ENCODE data around the gene ITGA8. TPM values are rescaled to one million over a fixed set of nuclear protein-coding genes. Genes with fewer than 3 reads are reported as not detected.

Gene ITGA8
- total RNA-seq, 1 donor from 2014 or later = 4.5 TPM

- intact Hi-C loops (cut with DNase I) = no loop called here
- DNase-seq (ENCODE audit: low spot score) (no peak), ATAC-seq (no peak)
Measured at GRCh38 chr10:15630353-15630752, 89.4 kb downstream of the ITGA8 start.

- no peak for DNase-seq (ENCODE audit: low spot score)
- ATAC-seq = no peak
- intact Hi-C loops (cut with DNase I) = no loop called here
Measured at GRCh38 chr10:15627617-15628196, 92.0 kb downstream of the ITGA8 start.

DNA sequence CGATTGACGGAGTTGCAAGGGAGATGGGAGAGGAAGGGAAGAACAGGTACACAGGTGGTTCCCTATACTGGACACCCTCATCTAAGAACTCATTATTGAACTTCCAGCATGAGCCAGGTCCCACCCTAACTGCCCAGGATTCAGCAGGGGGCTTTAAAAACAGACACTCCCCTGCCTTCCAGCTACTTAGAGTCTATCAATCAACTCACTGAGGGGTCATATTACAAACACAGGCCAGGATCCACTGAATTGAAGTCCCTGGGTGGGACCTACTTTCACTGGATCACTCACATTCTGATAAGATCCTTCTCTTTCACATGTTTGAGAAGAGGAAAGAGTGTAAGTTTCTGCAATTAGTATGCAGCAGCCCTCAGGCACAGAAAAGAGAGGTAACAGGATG, 92.8 kb downstream of the ITGA8 start:
- ATAC-seq (no peak), DNase-seq (ENCODE audit: low spot score) (no peak)
- intact Hi-C loops (cut with DNase I) = no loop called here

DNA sequence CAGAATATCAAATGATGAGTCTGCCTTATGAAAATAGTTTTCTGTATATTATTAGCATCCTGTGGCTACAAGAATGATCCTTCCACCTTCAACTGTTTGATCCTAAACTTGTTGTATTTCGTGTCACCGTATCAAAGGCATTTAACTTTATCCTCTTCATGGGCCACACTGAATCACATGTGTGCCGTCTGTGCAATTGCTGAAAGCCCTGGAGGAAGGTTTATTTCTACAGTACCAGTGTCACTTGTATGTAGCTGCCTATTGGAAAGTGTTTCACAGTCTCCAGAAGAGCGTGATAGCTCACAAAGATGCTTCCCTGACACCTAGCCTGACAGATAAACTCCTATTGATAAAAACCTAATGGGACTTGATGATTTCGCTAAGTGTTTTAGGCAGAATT, 94.5 kb downstream of the ITGA8 start:
- ATAC-seq (peak; percentile 76), DNase-seq (ENCODE audit: low spot score) (no peak)
- intact Hi-C loops (cut with DNase I) = no loop called here

GRCh38 chr10:15624401-15625196, 95.1 kb downstream of the ITGA8 start:
- intact Hi-C loops (cut with DNase I) = no loop called here
- DNase-seq (ENCODE audit: low spot score) = no peak
- peak; percentile 85 for ATAC-seq

DNA sequence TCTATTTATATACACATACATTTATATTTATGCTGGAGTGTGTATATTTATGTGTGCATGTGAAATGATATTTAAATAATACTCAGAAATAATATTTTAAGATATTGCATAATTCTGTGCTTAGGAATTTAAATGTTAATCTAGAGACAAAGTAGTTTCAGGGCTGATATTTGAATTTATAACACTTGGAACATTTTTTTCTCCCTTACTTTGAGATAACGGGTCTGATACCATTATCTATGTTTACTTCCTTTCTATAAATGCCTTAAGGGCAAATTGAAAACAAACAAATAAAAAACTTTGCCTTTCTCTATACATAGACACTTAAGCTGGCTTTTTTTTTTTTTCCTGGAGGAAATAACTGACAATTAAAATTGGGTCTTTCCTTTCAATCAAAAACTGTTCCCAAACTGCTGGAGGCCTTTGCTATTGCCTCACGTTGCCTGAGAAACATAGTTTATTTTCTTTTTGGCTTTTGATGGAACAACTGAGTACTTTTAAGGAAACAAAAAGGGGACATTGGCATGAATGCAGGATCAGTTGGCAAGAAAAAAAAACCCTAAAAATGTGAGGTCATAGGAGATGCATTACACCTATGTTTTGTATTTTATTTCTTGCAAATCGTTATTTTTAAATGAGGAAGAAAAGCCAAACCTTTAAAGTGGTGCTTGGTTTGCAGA, 98.7 kb downstream of the ITGA8 start:
- no peak for DNase-seq (ENCODE audit: low spot score)
- intact Hi-C loops (cut with DNase I) = no loop called here
- no peak for ATAC-seq

- ATAC-seq (no peak), DNase-seq (ENCODE audit: low spot score) (no peak)
- intact Hi-C loops (cut with DNase I) = no loop called here
Measured at GRCh38 chr10:15620337-15620736, 99.4 kb downstream of the ITGA8 start.

- ATAC-seq (no peak), DNase-seq (ENCODE audit: low spot score) (no peak)
- intact Hi-C loops (cut with DNase I) = no loop called here
Measured at GRCh38 chr10:15609246-15609645, 110.5 kb downstream of the ITGA8 start.

DNA sequence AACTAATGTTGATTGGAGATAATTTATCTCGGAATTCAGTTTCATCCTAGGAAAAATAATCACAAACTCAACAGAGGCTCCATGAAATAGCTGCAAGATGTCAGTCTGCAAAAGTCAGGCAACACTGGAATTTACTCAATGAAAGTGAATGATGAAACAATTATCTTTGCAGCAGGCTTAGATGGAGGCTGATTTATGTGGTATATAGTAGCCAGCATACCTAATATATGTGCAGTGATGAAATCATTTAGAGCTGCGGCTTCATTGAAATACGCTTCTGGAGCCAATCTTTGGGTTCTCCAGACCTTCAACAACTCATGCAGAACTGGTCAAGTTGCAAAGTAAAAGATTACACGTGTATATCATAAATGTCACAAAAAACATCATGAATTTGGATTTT, 113.3 kb downstream of the ITGA8 start:
- DNase-seq (ENCODE audit: low spot score) (no peak), ATAC-seq (no peak)
- intact Hi-C loops (cut with DNase I) = no loop called here

DNA sequence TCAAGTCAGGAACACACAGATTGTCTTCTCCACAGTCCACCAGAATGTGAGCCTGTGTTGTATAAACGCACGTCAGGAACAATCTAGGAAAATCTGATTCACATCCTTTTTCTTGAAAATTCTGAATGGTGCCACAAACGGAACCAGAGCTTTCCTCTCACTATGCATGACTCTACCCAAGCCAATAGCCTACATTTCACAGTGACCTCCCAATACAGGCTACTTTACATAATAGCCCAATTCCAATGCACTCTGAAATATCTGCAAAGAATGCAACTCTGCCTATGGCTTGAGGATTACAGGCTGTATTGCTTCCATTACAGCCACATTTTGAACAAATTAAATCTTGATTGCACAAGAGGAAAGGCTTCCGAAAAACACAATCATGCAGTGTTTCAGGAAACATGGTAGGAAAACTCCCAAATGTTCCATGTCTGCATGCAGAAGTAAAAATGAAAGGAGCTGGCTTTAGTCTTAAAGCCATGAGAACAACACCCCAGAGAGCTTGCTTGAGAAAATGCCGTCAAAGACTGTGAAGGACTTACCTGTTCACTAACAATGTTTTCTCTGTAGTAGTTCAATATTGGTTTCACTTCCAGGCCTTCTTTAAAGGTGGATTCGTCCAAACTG, 113.9 kb downstream of the ITGA8 start:
- DNase-seq (ENCODE audit: low spot score) (no peak), ATAC-seq (peak; percentile 35)
- intact Hi-C loops (cut with DNase I) = no loop called here

- no peak for DNase-seq (ENCODE audit: low spot score)
- no peak for ATAC-seq
- intact Hi-C loops (cut with DNase I) = no loop called here
Measured at GRCh38 chr10:15603446-15604011, 116.2 kb downstream of the ITGA8 start.

- DNase-seq (ENCODE audit: low spot score) (no peak), ATAC-seq (peak; percentile 90)
- intact Hi-C loops (cut with DNase I) = no loop called here
Measured at GRCh38 chr10:15601819-15602218, 117.9 kb downstream of the ITGA8 start.

DNA sequence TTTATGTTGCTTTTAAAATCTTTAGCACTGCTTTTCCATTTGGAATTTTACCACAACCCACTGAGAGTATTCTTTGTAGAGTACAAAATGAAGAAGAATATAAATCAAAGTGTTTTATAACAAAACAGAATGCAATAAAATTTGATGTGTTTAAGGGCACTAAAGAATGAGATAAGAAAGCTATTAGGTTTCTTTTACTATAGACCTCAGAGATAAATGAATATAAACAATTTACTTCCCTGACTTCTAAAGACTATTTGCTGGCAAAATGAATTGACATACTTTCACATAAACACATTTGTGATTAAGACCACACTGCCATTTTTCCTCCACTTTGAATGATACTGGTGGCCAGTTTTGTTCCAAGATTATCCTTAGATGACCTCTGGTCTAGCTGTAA, 124.5 kb downstream of the ITGA8 start:
- DNase-seq (ENCODE audit: low spot score) = no peak
- ATAC-seq = no peak
- intact Hi-C loops (cut with DNase I) = no loop called here

- ATAC-seq (no peak), DNase-seq (ENCODE audit: low spot score) (no peak)
- intact Hi-C loops (cut with DNase I) = no loop called here
Measured at GRCh38 chr10:15591937-15592336, 127.8 kb downstream of the ITGA8 start.

DNA sequence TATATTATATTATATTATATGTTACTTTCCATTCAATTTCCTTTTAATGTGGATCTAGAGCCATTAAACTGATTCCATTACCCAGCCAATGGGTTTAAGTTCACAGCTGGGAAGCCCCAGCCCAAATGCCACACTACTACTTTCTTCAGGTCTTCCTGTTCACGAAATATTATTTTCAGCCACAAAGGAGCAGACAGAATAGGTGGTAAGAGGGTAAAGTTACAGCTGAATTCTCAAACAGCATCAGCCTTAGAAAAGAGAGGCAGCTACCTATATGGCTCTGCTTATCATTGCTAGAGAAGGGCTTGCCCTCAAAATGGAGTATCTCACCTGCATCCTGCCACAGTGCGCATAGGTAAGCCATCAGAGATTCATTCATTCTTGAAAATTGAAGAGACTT, 128.3 kb downstream of the ITGA8 start:
- ATAC-seq = no peak
- no peak for DNase-seq (ENCODE audit: low spot score)
- intact Hi-C loops (cut with DNase I) = no loop called here

GRCh38 chr10:15588635-15589508, 130.8 kb downstream of the ITGA8 start:
- intact Hi-C loops (cut with DNase I) = loop anchor here (10.0 kb wide), 1 partner anchor 104 kb away; no protein-coding TSS in a partner anchor
- ATAC-seq = peak; percentile 71
- DNase-seq (ENCODE audit: low spot score) = no peak

- intact Hi-C loops (cut with DNase I) = loop anchor here (10.0 kb wide), 1 partner anchor 103 kb away; no protein-coding TSS in a partner anchor
- DNase-seq (ENCODE audit: low spot score) = no peak
- peak; percentile 37 for ATAC-seq
Measured at GRCh38 chr10:15588151-15588550, 131.6 kb downstream of the ITGA8 start.

DNA sequence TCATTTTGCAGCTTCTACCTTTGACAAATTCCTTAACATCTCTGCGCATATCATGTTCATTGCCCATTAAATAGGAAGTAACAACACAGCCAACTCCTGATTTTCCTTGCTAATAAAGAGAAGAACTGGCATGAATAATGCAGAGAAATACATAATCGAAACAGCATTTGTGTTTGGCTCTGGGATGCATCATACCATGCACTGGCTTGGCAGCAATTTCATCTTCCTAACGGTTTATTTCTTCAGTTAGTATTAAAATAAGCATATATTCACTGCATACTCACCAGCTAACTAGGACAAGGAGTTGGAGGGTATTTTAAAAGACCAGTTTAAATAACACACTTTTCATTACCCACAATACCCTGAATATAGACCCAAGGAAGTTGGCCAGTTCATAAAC, 132.5 kb downstream of the ITGA8 start:
- DNase-seq (ENCODE audit: low spot score) = no peak
- no peak for ATAC-seq
- intact Hi-C loops (cut with DNase I) = loop anchor here (10.0 kb wide), 1 partner anchor 102 kb away; no protein-coding TSS in a partner anchor
